Neural cell (in vitro differentiated cells): ENCODE results near the gene ANO8. TPM values are rescaled to one million over a fixed set of nuclear protein-coding genes. Genes with fewer than 3 reads are reported as not detected.

Experiments used
- H2AFZ ChIP-seq: fragments of 200-600, 300-800 bp; sonication (generic), shearing (Covaris generic); 2 replicates; pipeline ENCODE4 v1.6.0; 2014; ENCODE audit warnings: low read depth, mild to moderate bottlenecking, antibody characterized with exemption, low read length, moderate library complexity
- H3F3A ChIP-seq: fragments of 200-600 bp; shearing (Covaris generic); 2 replicates; pipeline ENCODE4 v1.6.1; 2016; ENCODE audit warnings: mild to moderate bottlenecking, moderate library complexity, mixed read lengths, antibody characterized with exemption, low read length; ENCODE audit not compliant: insufficient read depth, poor library complexity, severe bottlenecking
- H3K27ac ChIP-seq: fragments of 200-600, 300-800 bp; sonication (generic), shearing (Covaris generic); 2 replicates; pipeline ENCODE4 v1.5.1; 2014; ENCODE audit warnings: mild to moderate bottlenecking, low read length, moderate library complexity
- H3K27me3 ChIP-seq: fragments of 300-800, 200-600 bp; sonication (generic), shearing (Covaris generic); 2 replicates; pipeline ENCODE4 v1.6.0; 2014; ENCODE audit warnings: mild to moderate bottlenecking, low read depth, low read length, moderate library complexity; ENCODE audit not compliant: insufficient read depth
- H3K36me3 ChIP-seq: fragments of 300-800, 200-600 bp; sonication (generic), shearing (Covaris generic); 2 replicates; pipeline ENCODE4 v1.5.1; 2014; ENCODE audit warnings: mild to moderate bottlenecking, antibody characterized with exemption, low read length, moderate library complexity; ENCODE audit not compliant: insufficient read depth
- H3K4me2 ChIP-seq: fragments of 300-800, 200-600 bp; sonication (generic), shearing (Covaris generic); 2 replicates; pipeline ENCODE4 v1.6.0; 2014; ENCODE audit warnings: mild to moderate bottlenecking, low read length
- H3K4me3 ChIP-seq: fragments of 300-800, 200-600 bp; sonication (generic), shearing (Covaris generic); 2 replicates; pipeline ENCODE4 v1.5.1; 2014; ENCODE audit warnings: mild to moderate bottlenecking, low read length, moderate library complexity
- H3K79me2 ChIP-seq: fragments of 200-600 bp; shearing (Covaris generic); replicated peaks from 2 replicates; pipeline ENCODE4 v1.6.0; 2014; ENCODE audit warnings: mild to moderate bottlenecking, low read length, moderate library complexity; ENCODE audit not compliant: insufficient read depth
- H3K9ac ChIP-seq: fragments of 300-800, 200-600 bp; sonication (generic), shearing (Covaris generic); 2 replicates; pipeline ENCODE4 v1.6.1; 2016; ENCODE audit warnings: mild to moderate bottlenecking, low read length, mixed read lengths
- H3K9me2 ChIP-seq: fragments of 200-600 bp; shearing (Covaris generic); 2 replicates; pipeline ENCODE4 v1.6.1; 2016; ENCODE audit warnings: mild to moderate bottlenecking, low read length, mixed read lengths; ENCODE audit not compliant: insufficient read depth
- H3K9me3 ChIP-seq: fragments of 200-600, 300-800 bp; sonication (generic), shearing (Covaris generic); 2 replicates; pipeline ENCODE4 v1.6.1; 2016; ENCODE audit warnings: mild to moderate bottlenecking, mixed run types, low read length, moderate library complexity, mixed read lengths
- H4K20me1 ChIP-seq: fragments of 200-600 bp; shearing (Covaris generic); 2 replicates; pipeline ENCODE4 v1.6.1; 2016; ENCODE audit warnings: mild to moderate bottlenecking, mixed run types; ENCODE audit not compliant: insufficient read depth
- EP300 ChIP-seq: fragments of 450-650 bp; conservative IDR thresholded peaks from 2 replicates; pipeline ENCODE4 v1.6.1; 2014; ENCODE audit warnings: antibody characterized with exemption, mild to moderate bottlenecking, moderate library complexity; ENCODE audit not compliant: poor library complexity, severe bottlenecking
- EZH2 ChIP-seq: fragments of 200-600, 300-800 bp; shearing (Covaris generic), sonication (generic); IDR thresholded peaks from 2 replicates; pipeline ENCODE4 v1.6.1; 2014; ENCODE audit warnings: antibody characterized with exemption, low read length, borderline replicate concordance, mild to moderate bottlenecking; ENCODE audit not compliant: insufficient read depth, poor library complexity, severe bottlenecking
- MXI1 ChIP-seq: fragments of 450-650 bp; conservative IDR thresholded peaks from 2 replicates; pipeline ENCODE4 v1.6.1; 2014; ENCODE audit warnings: antibody characterized with exemption, mild to moderate bottlenecking; ENCODE audit not compliant: poor library complexity, severe bottlenecking
- POLR2AphosphoS5 ChIP-seq: IDR thresholded peaks from 2 replicates; pipeline ENCODE4 v1.6.1; 2012
- RAD21 ChIP-seq: fragments of 450-650 bp; conservative IDR thresholded peaks from 2 replicates; pipeline ENCODE4 v1.6.1; 2014; ENCODE audit warnings: antibody characterized with exemption, mild to moderate bottlenecking, moderate library complexity
- SMC3 ChIP-seq: fragments of 450-650 bp; conservative IDR thresholded peaks from 2 replicates; pipeline ENCODE4 v1.6.1; 2014; ENCODE audit warnings: antibody characterized with exemption, mild to moderate bottlenecking, moderate library complexity; ENCODE audit not compliant: poor library complexity
- TAF1 ChIP-seq: IDR thresholded peaks from 2 replicates; pipeline ENCODE4 v1.6.1; 2012; ENCODE audit warnings: low read depth
- polyA plus RNA-seq: library from polyadenylated mRNA; depleted of rRNA; stranded (reverse); fragments of >200 nt; gene quantifications from 2 replicates; pipeline ENCODE4 v1.2.3, GENCODE V29; 2014
- TF ChIP-seq, protein P1 (sequence below): fragments of 450-650 bp; IDR thresholded peaks from 2 replicates; pipeline ENCODE4 v1.5.1; 2014; ENCODE audit warnings: antibody characterized with exemption, mild to moderate bottlenecking, moderate library complexity; ENCODE audit not compliant: poor library complexity, severe bottlenecking
- TF ChIP-seq, protein P2 (sequence below): IDR thresholded peaks from 2 replicates; pipeline ENCODE4 v1.6.1; 2012; ENCODE audit warnings: borderline replicate concordance

ANO8 gene
- polyA plus RNA-seq, 1 donor from 2014 or later = 51.3 TPM

DNA sequence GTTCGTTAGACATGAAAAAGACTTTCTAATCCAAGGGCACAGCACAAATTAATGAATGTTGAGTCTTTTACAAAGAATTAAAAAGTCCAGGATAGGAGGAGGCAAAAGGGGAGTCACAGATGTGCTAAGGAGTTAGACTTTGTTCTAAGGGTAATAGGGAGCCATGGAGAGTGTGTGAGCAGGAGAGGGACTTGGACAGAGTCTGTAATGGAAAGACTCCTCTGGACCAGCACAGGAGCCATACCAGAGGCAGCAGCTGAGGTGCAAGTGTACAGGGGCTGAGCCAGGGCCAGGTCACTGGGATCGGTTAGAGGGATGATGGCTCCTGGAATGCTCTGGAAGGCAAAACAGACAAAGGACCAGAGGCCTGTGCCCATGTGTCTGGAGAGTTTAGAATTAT is 13.2 kb upstream of the ANO8 start:
- no peak overlapping the region for H3K4me3 ChIP-seq
- no peaks in the 10 kb centered on the region for H3K79me2 ChIP-seq
- H3K4me2 ChIP-seq = no peak overlapping the region
- no peaks in the 10 kb centered on the region for H3F3A ChIP-seq
- H3K27ac ChIP-seq = no peak overlapping the region
- H4K20me1 ChIP-seq = no peaks in the 10 kb centered on the region
- H3K36me3 ChIP-seq = no peaks in the 10 kb centered on the region
- H3K9me2 ChIP-seq = no peaks in the 10 kb centered on the region
- TF ChIP-seq TAF1 (no peak), POLR2AphosphoS5 (no peak), SMC3 (no peak)
- TF ChIP-seq, protein P1, sequence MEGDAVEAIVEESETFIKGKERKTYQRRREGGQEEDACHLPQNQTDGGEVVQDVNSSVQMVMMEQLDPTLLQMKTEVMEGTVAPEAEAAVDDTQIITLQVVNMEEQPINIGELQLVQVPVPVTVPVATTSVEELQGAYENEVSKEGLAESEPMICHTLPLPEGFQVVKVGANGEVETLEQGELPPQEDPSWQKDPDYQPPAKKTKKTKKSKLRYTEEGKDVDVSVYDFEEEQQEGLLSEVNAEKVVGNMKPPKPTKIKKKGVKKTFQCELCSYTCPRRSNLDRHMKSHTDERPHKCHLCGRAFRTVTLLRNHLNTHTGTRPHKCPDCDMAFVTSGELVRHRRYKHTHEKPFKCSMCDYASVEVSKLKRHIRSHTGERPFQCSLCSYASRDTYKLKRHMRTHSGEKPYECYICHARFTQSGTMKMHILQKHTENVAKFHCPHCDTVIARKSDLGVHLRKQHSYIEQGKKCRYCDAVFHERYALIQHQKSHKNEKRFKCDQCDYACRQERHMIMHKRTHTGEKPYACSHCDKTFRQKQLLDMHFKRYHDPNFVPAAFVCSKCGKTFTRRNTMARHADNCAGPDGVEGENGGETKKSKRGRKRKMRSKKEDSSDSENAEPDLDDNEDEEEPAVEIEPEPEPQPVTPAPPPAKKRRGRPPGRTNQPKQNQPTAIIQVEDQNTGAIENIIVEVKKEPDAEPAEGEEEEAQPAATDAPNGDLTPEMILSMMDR = no peak
- H3K27me3 ChIP-seq = no peaks in the 10 kb centered on the region
- H3K9ac ChIP-seq = no peak overlapping the region
- H2AFZ ChIP-seq = no peak overlapping the region
- H3K9me3 ChIP-seq = no peaks in the 10 kb centered on the region

DNA sequence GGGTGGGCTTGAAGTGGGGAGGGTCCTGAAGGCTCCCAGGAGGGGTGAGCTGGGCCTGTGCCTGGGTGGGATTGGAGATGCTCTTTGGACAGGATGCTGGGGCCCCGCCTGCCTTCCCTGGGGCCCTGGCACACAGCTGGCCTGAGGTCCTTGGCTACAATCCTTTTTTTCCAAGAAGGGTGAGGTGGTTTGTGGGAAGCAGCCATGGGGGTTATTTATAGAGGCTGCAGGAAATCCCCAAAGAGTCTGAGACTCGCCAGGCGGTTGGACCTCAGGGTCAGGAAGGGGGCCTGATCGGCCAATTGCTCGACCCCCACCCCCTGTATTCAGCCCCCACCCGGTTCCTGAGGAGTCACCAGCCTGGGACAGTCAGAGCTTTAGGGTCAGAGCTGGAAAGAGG is 12.7 kb upstream of the ANO8 start:
- no peaks in the 10 kb centered on the region for H3K79me2 ChIP-seq
- H3K27ac ChIP-seq = no peak overlapping the region
- H3K36me3 ChIP-seq = no peaks in the 10 kb centered on the region
- no peak overlapping the region for H3K9ac ChIP-seq
- no peak overlapping the region for H3K4me3 ChIP-seq
- no peaks in the 10 kb centered on the region for H3K9me3 ChIP-seq
- no peaks in the 10 kb centered on the region for H3F3A ChIP-seq
- TF ChIP-seq POLR2AphosphoS5 (no peak), RAD21 (no peak), MXI1 (no peak), SMC3 (no peak), EZH2 (no peak), EP300 (no peak), TAF1 (no peak)
- TF ChIP-seq, protein P1 = no peak
- TF ChIP-seq, protein P2, sequence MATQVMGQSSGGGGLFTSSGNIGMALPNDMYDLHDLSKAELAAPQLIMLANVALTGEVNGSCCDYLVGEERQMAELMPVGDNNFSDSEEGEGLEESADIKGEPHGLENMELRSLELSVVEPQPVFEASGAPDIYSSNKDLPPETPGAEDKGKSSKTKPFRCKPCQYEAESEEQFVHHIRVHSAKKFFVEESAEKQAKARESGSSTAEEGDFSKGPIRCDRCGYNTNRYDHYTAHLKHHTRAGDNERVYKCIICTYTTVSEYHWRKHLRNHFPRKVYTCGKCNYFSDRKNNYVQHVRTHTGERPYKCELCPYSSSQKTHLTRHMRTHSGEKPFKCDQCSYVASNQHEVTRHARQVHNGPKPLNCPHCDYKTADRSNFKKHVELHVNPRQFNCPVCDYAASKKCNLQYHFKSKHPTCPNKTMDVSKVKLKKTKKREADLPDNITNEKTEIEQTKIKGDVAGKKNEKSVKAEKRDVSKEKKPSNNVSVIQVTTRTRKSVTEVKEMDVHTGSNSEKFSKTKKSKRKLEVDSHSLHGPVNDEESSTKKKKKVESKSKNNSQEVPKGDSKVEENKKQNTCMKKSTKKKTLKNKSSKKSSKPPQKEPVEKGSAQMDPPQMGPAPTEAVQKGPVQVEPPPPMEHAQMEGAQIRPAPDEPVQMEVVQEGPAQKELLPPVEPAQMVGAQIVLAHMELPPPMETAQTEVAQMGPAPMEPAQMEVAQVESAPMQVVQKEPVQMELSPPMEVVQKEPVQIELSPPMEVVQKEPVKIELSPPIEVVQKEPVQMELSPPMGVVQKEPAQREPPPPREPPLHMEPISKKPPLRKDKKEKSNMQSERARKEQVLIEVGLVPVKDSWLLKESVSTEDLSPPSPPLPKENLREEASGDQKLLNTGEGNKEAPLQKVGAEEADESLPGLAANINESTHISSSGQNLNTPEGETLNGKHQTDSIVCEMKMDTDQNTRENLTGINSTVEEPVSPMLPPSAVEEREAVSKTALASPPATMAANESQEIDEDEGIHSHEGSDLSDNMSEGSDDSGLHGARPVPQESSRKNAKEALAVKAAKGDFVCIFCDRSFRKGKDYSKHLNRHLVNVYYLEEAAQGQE = no peak
- H4K20me1 ChIP-seq = no peaks in the 10 kb centered on the region
- H3K9me2 ChIP-seq = no peaks in the 10 kb centered on the region
- no peak overlapping the region for H2AFZ ChIP-seq
- no peaks in the 10 kb centered on the region for H3K27me3 ChIP-seq
- no peak overlapping the region for H3K4me2 ChIP-seq
